ENCODE data around the gene CORO1C.

Gene CORO1C

GRCh38 chr12:108679106-108679681 lies 52.1 kb downstream of the CORO1C start:
- H3K27ac ChIP-seq, result no peak overlapping the region
- no peak for DNase-seq (ENCODE audit: low spot score)
- TF ChIP-seq, protein P1, sequence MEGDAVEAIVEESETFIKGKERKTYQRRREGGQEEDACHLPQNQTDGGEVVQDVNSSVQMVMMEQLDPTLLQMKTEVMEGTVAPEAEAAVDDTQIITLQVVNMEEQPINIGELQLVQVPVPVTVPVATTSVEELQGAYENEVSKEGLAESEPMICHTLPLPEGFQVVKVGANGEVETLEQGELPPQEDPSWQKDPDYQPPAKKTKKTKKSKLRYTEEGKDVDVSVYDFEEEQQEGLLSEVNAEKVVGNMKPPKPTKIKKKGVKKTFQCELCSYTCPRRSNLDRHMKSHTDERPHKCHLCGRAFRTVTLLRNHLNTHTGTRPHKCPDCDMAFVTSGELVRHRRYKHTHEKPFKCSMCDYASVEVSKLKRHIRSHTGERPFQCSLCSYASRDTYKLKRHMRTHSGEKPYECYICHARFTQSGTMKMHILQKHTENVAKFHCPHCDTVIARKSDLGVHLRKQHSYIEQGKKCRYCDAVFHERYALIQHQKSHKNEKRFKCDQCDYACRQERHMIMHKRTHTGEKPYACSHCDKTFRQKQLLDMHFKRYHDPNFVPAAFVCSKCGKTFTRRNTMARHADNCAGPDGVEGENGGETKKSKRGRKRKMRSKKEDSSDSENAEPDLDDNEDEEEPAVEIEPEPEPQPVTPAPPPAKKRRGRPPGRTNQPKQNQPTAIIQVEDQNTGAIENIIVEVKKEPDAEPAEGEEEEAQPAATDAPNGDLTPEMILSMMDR (conservative IDR thresholded peaks at IDR 0.05; ENCODE audit: low read depth), result no peak
- CTCF ChIA-PET, result no interaction called here
- POLR2A ChIA-PET (ENCODE audit: low non-redundant PET), result no interaction called here

- DNase-seq (ENCODE audit: low spot score), result no peak
- CTCF ChIA-PET, result no interaction called here
- POLR2A ChIA-PET (ENCODE audit: low non-redundant PET), result no interaction called here
- TF ChIP-seq, protein P1 (conservative IDR thresholded peaks at IDR 0.05; ENCODE audit: low read depth), result no peak
- no peak overlapping the region for H3K27ac ChIP-seq
Observed at GRCh38 chr12:108678104-108678730, 53.1 kb downstream of the CORO1C start.

- TF ChIP-seq, protein P1 (conservative IDR thresholded peaks at IDR 0.05; ENCODE audit: low read depth), result no peak
- no peak overlapping the region for H3K27ac ChIP-seq
- DNase-seq (ENCODE audit: low spot score), result no peak
- POLR2A ChIA-PET (ENCODE audit: low non-redundant PET), result no interaction called here
- CTCF ChIA-PET, result no interaction called here
Observed at GRCh38 chr12:108677381-108677780, 53.9 kb downstream of the CORO1C start.

DNA sequence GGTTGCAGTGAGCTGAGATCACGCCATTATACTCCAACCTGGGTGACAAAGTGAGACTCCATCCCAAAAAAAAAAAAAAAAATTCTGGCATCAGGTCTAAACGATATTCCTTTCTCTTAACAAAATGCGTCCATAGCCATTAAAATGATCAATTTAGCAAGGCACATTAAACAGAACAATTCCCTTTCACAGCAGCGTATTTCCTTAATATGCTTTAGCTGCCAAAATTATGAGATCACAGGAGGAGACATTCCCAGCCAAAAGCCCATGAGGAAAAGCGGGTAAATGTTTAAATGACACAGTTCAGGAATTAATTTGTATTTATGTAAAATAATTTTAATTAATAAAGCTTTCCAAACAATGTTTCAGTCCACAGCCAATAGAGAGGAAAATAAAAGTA lies 54.6 kb downstream of the CORO1C start:
- CTCF ChIA-PET, result no interaction called here
- POLR2A ChIA-PET (ENCODE audit: low non-redundant PET), result no interaction called here

GRCh38 chr12:108675792-108676191 lies 55.5 kb downstream of the CORO1C start:
- POLR2A ChIA-PET (ENCODE audit: low non-redundant PET), result no interaction called here
- H3K27ac ChIP-seq, result no peak overlapping the region
- no peak for DNase-seq (ENCODE audit: low spot score)
- CTCF ChIA-PET, result no interaction called here
- TF ChIP-seq, protein P1 (conservative IDR thresholded peaks at IDR 0.05; ENCODE audit: low read depth), result no peak

More for the DNA sequence above, 54.6 kb downstream of the CORO1C start:
- H3K27ac ChIP-seq, result no peak overlapping the region
- no peak for DNase-seq (ENCODE audit: low spot score)
- TF ChIP-seq, protein P1 (conservative IDR thresholded peaks at IDR 0.05; ENCODE audit: low read depth), result no peak

DNA sequence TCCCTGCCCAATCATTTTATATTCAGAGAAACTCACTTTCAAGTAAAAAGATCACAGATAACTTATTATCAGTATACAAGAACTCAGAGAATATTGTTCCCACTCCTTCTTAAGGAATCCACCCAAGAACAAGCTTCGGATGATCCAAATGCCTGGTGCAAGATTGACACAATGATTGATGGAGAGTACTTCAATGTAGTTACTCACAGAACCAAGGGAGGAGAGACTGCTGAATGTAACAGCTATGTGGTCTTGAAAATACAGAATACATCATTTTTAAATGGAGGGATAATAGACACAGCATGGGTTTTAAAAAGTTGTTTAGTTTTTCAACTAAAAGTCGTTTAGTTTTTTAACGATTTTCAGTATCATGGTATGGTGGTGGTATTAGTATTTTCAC lies 59.3 kb downstream of the CORO1C start:
- H3K27ac ChIP-seq, result no peak overlapping the region
- TF ChIP-seq, protein P1 (conservative IDR thresholded peaks at IDR 0.05; ENCODE audit: low read depth), result no peak
- POLR2A ChIA-PET (ENCODE audit: low non-redundant PET), result no interaction called here
- CTCF ChIA-PET, result interaction anchor here (1.0 kb wide), 1 partner anchor 8 kb away, joined by 4 read pairs; no protein-coding TSS in a partner anchor
- no peak for DNase-seq (ENCODE audit: low spot score)
